ENCODE data around the gene MCEE.

Gene MCEE

GRCh38 chr2:71073475-71073874, 56.6 kb downstream of the MCEE start:
- Histone ChIP-seq H3K4me1 (ENCODE audit: control insufficient read depth in 1 of 2, insufficient read depth in 2 of 2, low read length in 2 of 2) (peaks cover 6 to 28% of the 10 kb centered on the region in 2 donors), H3K4me3 (ENCODE audit: low read depth in 1 of 2, low read length in 2 of 2) (no peak overlapping the region), H3K27me3 (ENCODE audit: low read depth, low read length) (no peaks in the 10 kb centered on the region), H3K27ac (ENCODE audit: low read length) (no peak overlapping the region), H3K36me3 (ENCODE audit: control insufficient read depth in 1 of 2, insufficient read depth in 2 of 2, low read length in 2 of 2) (peaks cover 48 to 62% of the 10 kb centered on the region in 2 donors), H3K9me3 (ENCODE audit: control insufficient read depth in 1 of 2, low read length in 2 of 2) (no peaks in the 10 kb centered on the region)

- H3K4me1 ChIP-seq (ENCODE audit: control insufficient read depth in 1 of 2, insufficient read depth in 2 of 2, low read length in 2 of 2), result peaks cover 6 to 28% of the 10 kb centered on the region in 2 donors
- peaks cover 41 to 62% of the 10 kb centered on the region in 2 donors for H3K36me3 ChIP-seq (ENCODE audit: control insufficient read depth in 1 of 2, insufficient read depth in 2 of 2, low read length in 2 of 2)
- H3K27ac ChIP-seq (ENCODE audit: low read length), result peak overlapping the region; percentile 9
Measured at GRCh38 chr2:71072492-71072891, 57.5 kb downstream of the MCEE start.

GRCh38 chr2:71071681-71072398, 58.2 kb downstream of the MCEE start:
- Histone ChIP-seq H3K36me3 (ENCODE audit: control insufficient read depth in 1 of 2, insufficient read depth in 2 of 2, low read length in 2 of 2) (peaks cover 37 to 55% of the 10 kb centered on the region in 2 donors), H3K4me1 (ENCODE audit: control insufficient read depth in 1 of 2, insufficient read depth in 2 of 2, low read length in 2 of 2) (peaks cover 6 to 28% of the 10 kb centered on the region in 2 donors), H3K9me3 (ENCODE audit: control insufficient read depth in 1 of 2, low read length in 2 of 2) (no peaks in the 10 kb centered on the region), H3K4me3 (ENCODE audit: low read depth in 1 of 2, low read length in 2 of 2) (peak overlapping the region in 1 of 2 donors; percentile 22), H3K27me3 (ENCODE audit: low read depth, low read length) (no peaks in the 10 kb centered on the region), H3K27ac (ENCODE audit: low read length) (peak overlapping the region; percentile 9)

More at GRCh38 chr2:71072492-71072891, 57.5 kb downstream of the MCEE start:
- Histone ChIP-seq H3K4me3 (ENCODE audit: low read depth in 1 of 2, low read length in 2 of 2) (no peak overlapping the region), H3K27me3 (ENCODE audit: low read depth, low read length) (no peaks in the 10 kb centered on the region), H3K9me3 (ENCODE audit: control insufficient read depth in 1 of 2, low read length in 2 of 2) (no peaks in the 10 kb centered on the region)

- peak overlapping the region in 1 of 2 donors; percentile 94 for H3K4me3 ChIP-seq (ENCODE audit: low read depth in 1 of 2, low read length in 2 of 2)
- peaks cover 6 to 28% of the 10 kb centered on the region in 2 donors for H3K4me1 ChIP-seq (ENCODE audit: control insufficient read depth in 1 of 2, insufficient read depth in 2 of 2, low read length in 2 of 2)
- H3K36me3 ChIP-seq (ENCODE audit: control insufficient read depth in 1 of 2, insufficient read depth in 2 of 2, low read length in 2 of 2), result peaks cover 25 to 43% of the 10 kb centered on the region in 2 donors
- H3K27me3 ChIP-seq (ENCODE audit: low read depth, low read length), result no peaks in the 10 kb centered on the region
- no peaks in the 10 kb centered on the region for H3K9me3 ChIP-seq (ENCODE audit: control insufficient read depth in 1 of 2, low read length in 2 of 2)
- no peak overlapping the region for H3K27ac ChIP-seq (ENCODE audit: low read length)
Measured at GRCh38 chr2:71070294-71071093, 59.5 kb downstream of the MCEE start.

- peak overlapping the region; percentile 94 to 98 for H3K4me3 ChIP-seq (ENCODE audit: low read depth in 1 of 2, low read length in 2 of 2)
- H3K36me3 ChIP-seq (ENCODE audit: control insufficient read depth in 1 of 2, insufficient read depth in 2 of 2, low read length in 2 of 2), result peaks cover 18 to 38% of the 10 kb centered on the region in 2 donors
- H3K27me3 ChIP-seq (ENCODE audit: low read depth, low read length), result no peaks in the 10 kb centered on the region
- no peaks in the 10 kb centered on the region for H3K9me3 ChIP-seq (ENCODE audit: control insufficient read depth in 1 of 2, low read length in 2 of 2)
- H3K27ac ChIP-seq (ENCODE audit: low read length), result peak overlapping the region; percentile 99
- peaks cover 6 to 28% of the 10 kb centered on the region in 2 donors for H3K4me1 ChIP-seq (ENCODE audit: control insufficient read depth in 1 of 2, insufficient read depth in 2 of 2, low read length in 2 of 2)
Measured at GRCh38 chr2:71069376-71069775, 60.7 kb downstream of the MCEE start.

- peak within 1 kb of the TSS; percentile 99 for H3K27ac ChIP-seq (ENCODE audit: low read length)
- no peaks in the 10 kb centered on the region for H3K27me3 ChIP-seq (ENCODE audit: low read depth, low read length)
- peaks cover 9 to 28% of the 10 kb centered on the region in 2 donors for H3K36me3 ChIP-seq (ENCODE audit: control insufficient read depth in 1 of 2, insufficient read depth in 2 of 2, low read length in 2 of 2)
- no peaks in the 10 kb centered on the region for H3K9me3 ChIP-seq (ENCODE audit: control insufficient read depth in 1 of 2, low read length in 2 of 2)
- peaks cover 6 to 34% of the 10 kb centered on the region in 2 donors for H3K4me1 ChIP-seq (ENCODE audit: control insufficient read depth in 1 of 2, insufficient read depth in 2 of 2, low read length in 2 of 2)
- H3K4me3 ChIP-seq (ENCODE audit: low read depth in 1 of 2, low read length in 2 of 2), result peak within 1 kb of the TSS; percentile 94 to 98
Measured at GRCh38 chr2:71068218-71069035, 61.6 kb downstream of the MCEE start, which contains the start of gene NAGK. TSS of gene NAGK (plus strand) at chr2:71068648. CDS start at chr2:71068684, 36 bp downstream.

- Histone ChIP-seq H3K4me3 (ENCODE audit: low read depth in 1 of 2, low read length in 2 of 2) (peak overlapping the region; percentile 94 to 98), H3K27ac (ENCODE audit: low read length) (peak overlapping the region; percentile 99), H3K36me3 (ENCODE audit: control insufficient read depth in 1 of 2, insufficient read depth in 2 of 2, low read length in 2 of 2) (peaks cover 4 to 25% of the 10 kb centered on the region in 2 donors), H3K9me3 (ENCODE audit: control insufficient read depth in 1 of 2, low read length in 2 of 2) (no peaks in the 10 kb centered on the region), H3K4me1 (ENCODE audit: control insufficient read depth in 1 of 2, insufficient read depth in 2 of 2, low read length in 2 of 2) (peaks cover 6 to 34% of the 10 kb centered on the region in 2 donors), H3K27me3 (ENCODE audit: low read depth, low read length) (no peaks in the 10 kb centered on the region)
Measured at GRCh38 chr2:71067567-71068217, 62.3 kb downstream of the MCEE start.

- Histone ChIP-seq H3K36me3 (ENCODE audit: control insufficient read depth in 1 of 2, insufficient read depth in 2 of 2, low read length in 2 of 2) (peaks cover 0 to 20% of the 10 kb centered on the region in 2 donors), H3K4me1 (ENCODE audit: control insufficient read depth in 1 of 2, insufficient read depth in 2 of 2, low read length in 2 of 2) (peaks cover 0 to 34% of the 10 kb centered on the region in 2 donors), H3K27ac (ENCODE audit: low read length) (no peak overlapping the region), H3K9me3 (ENCODE audit: control insufficient read depth in 1 of 2, low read length in 2 of 2) (no peaks in the 10 kb centered on the region), H3K4me3 (ENCODE audit: low read depth in 1 of 2, low read length in 2 of 2) (no peak overlapping the region), H3K27me3 (ENCODE audit: low read depth, low read length) (no peaks in the 10 kb centered on the region)
Measured at GRCh38 chr2:71066856-71067255, 63.2 kb downstream of the MCEE start.

- H3K9me3 ChIP-seq (ENCODE audit: control insufficient read depth in 1 of 2, low read length in 2 of 2), result no peaks in the 10 kb centered on the region
- H3K27ac ChIP-seq (ENCODE audit: low read length), result peak overlapping the region; percentile 58
- H3K27me3 ChIP-seq (ENCODE audit: low read depth, low read length), result peaks cover 6% of the 10 kb centered on the region
- no peak overlapping the region for H3K4me3 ChIP-seq (ENCODE audit: low read depth in 1 of 2, low read length in 2 of 2)
- H3K36me3 ChIP-seq (ENCODE audit: control insufficient read depth in 1 of 2, insufficient read depth in 2 of 2, low read length in 2 of 2), result peaks cover 0 to 16% of the 10 kb centered on the region in 2 donors
- H3K4me1 ChIP-seq (ENCODE audit: control insufficient read depth in 1 of 2, insufficient read depth in 2 of 2, low read length in 2 of 2), result peaks cover 0 to 16% of the 10 kb centered on the region in 2 donors
Measured at GRCh38 chr2:71064754-71065621, 65.0 kb downstream of the MCEE start.
